Glutamatergic neuron (in vitro differentiated cells): ENCODE data around the gene SPATA9. TPM values are rescaled to one million over a fixed set of nuclear protein-coding genes. Genes with fewer than 3 reads are reported as not detected.

Experiments
- DNase-seq: peaks from one replicate; pipeline ENCODE4 v3.0.0; 2022
- H3K27ac Mint-ChIP-seq: one replicate; pipeline ENCODE4 v1.8.0; 2020; ENCODE audit warnings: mild to moderate bottlenecking, mixed read lengths, inconsistent platforms; ENCODE audit not compliant: unreplicated experiment
- H3K27me3 Mint-ChIP-seq: one replicate; pipeline ENCODE4 v1.8.0; 2020; ENCODE audit warnings: mild to moderate bottlenecking, moderate library complexity, mixed read lengths, inconsistent platforms; ENCODE audit not compliant: unreplicated experiment
- H3K36me3 Mint-ChIP-seq: one replicate; pipeline ENCODE4 v1.8.0; 2020; ENCODE audit warnings: mild to moderate bottlenecking, mixed read lengths, inconsistent platforms; ENCODE audit not compliant: unreplicated experiment
- H3K4me1 Mint-ChIP-seq: one replicate; pipeline ENCODE4 v1.8.0; 2020; ENCODE audit warnings: mild to moderate bottlenecking, low read depth, mixed read lengths, inconsistent platforms; ENCODE audit not compliant: unreplicated experiment
- H3K4me3 Mint-ChIP-seq: one replicate; pipeline ENCODE4 v1.8.0; 2020; ENCODE audit warnings: mild to moderate bottlenecking, mixed read lengths, inconsistent platforms; ENCODE audit not compliant: unreplicated experiment
- H3K9me3 Mint-ChIP-seq: one replicate; pipeline ENCODE4 v1.8.0; 2020; ENCODE audit warnings: mild to moderate bottlenecking, moderate library complexity, mixed read lengths, inconsistent platforms; ENCODE audit not compliant: unreplicated experiment
- total RNA-seq: library from RNA; stranded (reverse); fragmentation: NEBNext Ultra II Directional; extraction: Animal tissue kit (Norgen Biotek cat#: 25700); gene quantifications from one replicate; pipeline ENCODE4 v1.2.1, GENCODE V29; 2021; ENCODE audit not compliant: unreplicated experiment
- TF ChIP-seq, protein P1 (sequence below): fragments of 200-600 bp; sonication (generic); IDR thresholded peaks from one replicate; pipeline ENCODE4 v1.5.0; 2021; ENCODE audit not compliant: partially characterized antibody, unreplicated experiment

The SPATA9 gene
- total RNA-seq, 1 donor from 2014 or later: not detected

DNA sequence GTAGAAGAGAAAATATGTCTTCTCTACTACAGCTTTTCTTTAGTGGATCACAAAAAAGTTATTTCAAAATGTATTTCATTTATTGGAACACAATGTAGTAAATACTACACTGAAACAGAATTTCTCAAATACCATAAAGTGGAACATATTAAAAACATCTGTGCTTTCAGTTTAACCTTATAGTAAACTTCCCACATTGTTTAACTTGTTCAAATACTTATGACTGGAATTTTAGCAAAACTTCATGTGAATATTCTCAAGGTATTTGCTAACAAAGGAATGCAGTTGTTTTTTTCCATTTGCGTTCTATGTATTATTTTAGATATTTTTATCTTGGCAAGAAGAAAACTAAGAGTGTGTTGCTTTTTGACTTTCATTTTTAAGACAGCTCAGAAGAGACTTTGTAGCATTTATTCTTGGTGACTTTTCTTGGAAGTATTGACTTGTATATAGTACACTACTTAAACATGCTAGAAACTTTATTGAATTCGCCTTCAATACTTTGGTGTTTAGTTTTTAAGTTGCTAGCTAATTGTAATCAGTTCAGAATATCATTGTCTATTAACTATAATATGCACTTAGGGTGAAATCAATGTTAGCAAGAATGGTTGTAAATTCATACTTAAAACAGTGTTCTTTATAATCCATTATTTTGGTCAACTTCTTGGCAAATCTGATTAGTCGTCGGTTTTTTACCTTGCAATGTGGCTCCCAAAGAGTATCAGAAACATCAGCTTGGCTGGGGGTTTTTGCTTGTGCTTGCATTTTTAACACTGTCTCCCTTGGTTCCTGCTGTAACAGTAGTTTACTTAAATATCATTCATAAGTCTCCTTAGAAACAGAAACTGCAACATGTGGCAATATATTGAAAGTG is 43.4 kb upstream of the SPATA9 start:
- no peak for DNase-seq
- Mint-ChIP-seq H3K9me3 (peaks cover 5% of the 10 kb centered on the region), H3K4me3 (no peak overlapping the region), H3K4me1 (peaks cover 5% of the 10 kb centered on the region), H3K27me3 (peaks cover 9% of the 10 kb centered on the region), H3K27ac (no peak overlapping the region), H3K36me3 (no peaks in the 10 kb centered on the region)
- TF ChIP-seq, protein P1, sequence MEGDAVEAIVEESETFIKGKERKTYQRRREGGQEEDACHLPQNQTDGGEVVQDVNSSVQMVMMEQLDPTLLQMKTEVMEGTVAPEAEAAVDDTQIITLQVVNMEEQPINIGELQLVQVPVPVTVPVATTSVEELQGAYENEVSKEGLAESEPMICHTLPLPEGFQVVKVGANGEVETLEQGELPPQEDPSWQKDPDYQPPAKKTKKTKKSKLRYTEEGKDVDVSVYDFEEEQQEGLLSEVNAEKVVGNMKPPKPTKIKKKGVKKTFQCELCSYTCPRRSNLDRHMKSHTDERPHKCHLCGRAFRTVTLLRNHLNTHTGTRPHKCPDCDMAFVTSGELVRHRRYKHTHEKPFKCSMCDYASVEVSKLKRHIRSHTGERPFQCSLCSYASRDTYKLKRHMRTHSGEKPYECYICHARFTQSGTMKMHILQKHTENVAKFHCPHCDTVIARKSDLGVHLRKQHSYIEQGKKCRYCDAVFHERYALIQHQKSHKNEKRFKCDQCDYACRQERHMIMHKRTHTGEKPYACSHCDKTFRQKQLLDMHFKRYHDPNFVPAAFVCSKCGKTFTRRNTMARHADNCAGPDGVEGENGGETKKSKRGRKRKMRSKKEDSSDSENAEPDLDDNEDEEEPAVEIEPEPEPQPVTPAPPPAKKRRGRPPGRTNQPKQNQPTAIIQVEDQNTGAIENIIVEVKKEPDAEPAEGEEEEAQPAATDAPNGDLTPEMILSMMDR: no peak

DNA sequence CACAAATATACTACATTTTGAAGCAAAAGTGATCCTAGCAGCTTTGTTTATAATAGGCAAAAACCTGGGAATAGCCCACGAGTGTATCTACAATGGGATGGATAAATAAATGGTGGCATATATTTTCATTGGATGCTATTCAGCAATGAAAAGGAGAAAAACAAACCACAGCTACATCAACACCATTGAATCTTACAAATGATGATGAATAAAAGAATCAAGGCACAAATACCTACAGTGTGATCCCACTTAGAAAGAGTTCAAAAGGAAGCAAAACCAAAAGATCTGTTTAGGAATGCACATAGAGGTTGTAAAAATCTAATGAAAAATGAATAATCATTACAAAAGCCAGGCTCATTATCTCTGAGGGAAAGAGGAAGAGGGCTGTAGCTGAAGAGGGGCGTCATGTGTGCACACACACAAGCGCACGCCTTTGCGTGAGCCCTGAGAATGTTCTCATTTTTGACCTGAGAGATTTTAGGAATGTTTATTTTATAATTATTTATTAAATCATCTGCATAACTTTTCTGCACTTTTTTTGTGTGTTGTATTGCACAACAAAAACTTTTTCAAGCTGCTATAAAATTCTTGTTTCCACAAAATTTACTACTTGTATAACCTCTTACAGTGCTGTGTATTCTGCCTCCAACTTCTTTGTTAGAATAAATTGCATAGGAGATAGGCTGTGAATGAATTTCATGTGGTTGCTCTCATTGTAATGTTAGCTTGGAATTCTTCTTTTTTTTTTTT is 42.5 kb upstream of the SPATA9 start:
- Mint-ChIP-seq H3K4me3 (no peak overlapping the region), H3K4me1 (peaks cover 3% of the 10 kb centered on the region), H3K27ac (no peak overlapping the region), H3K36me3 (no peaks in the 10 kb centered on the region), H3K27me3 (peaks cover 3% of the 10 kb centered on the region), H3K9me3 (peaks cover under 1% of the 10 kb centered on the region)
- TF ChIP-seq, protein P1: no peak
- no peak for DNase-seq

DNA sequence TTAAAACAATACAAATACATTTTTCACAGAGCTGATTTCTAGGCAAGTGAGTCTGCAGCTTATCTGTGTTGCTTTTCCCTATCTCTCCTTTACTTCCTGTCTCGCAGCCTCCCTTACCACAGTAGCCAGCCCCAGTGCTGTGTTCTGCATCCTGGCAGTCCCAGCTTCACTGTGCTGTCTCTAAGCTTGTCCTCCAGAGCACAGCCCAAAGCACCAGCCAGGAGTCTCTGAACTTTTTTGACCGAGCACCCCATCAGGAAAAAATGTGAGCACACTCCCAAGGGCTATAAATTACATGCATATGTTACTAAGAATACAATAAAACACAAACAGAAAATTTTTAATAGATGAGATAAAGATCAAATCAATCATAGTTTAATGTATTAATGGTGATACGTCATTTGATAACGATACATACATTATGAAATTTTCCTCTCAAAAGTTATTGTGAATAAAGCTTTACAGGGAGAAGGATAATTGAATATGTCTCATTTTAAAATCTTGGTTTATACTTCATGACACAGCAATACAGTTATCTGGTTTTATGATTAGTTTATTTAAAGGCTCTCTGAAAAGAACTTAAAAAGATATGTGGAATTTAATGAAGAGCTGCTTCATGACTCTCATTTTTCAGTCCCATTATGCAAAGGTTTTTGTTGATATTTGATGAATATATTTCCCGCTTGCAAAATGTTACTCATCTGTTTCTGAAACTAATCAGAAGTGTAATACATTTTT is 41.0 kb upstream of the SPATA9 start:
- H3K27ac Mint-ChIP-seq: no peak overlapping the region
- no peak for DNase-seq
- TF ChIP-seq, protein P1: no peak
- H3K27me3 Mint-ChIP-seq: no peaks in the 10 kb centered on the region
- no peak overlapping the region for H3K4me3 Mint-ChIP-seq
- H3K36me3 Mint-ChIP-seq: no peaks in the 10 kb centered on the region
- H3K9me3 Mint-ChIP-seq: no peaks in the 10 kb centered on the region
- H3K4me1 Mint-ChIP-seq: no peaks in the 10 kb centered on the region

DNA sequence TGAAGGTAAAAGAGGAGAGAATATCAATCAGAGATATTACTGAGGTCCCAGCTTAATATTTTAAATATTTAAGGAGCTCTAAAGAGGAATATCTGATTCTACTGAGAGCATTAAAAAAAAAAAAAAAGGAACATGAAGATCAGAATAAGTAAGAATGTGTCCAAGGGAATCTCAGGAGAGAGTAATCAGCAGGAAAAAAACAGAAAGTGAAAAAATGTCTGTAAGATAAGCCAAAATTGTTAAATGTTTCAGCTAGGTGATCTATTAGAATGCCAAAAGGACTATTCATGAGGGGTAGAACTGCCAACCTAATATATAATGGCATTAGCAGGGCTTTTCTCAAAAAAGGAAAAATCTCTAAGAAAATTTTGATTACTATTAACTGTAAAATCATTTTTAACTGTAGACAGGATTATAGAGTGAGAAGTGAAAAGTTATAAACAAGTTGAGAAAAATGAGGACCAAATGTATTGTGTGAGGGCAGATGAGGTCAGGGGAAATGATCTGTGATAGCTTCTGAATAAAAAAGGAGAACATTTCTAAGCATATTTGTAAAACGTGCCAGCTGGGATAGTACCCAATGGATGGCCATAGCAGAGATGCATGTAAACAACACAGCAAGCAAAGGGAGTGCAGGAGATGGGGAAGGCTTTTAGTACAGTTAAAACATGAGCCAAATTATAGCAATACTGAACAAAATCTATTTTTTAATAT is 38.9 kb upstream of the SPATA9 start:
- H3K36me3 Mint-ChIP-seq: no peaks in the 10 kb centered on the region
- no peaks in the 10 kb centered on the region for H3K4me1 Mint-ChIP-seq
- no peak overlapping the region for H3K27ac Mint-ChIP-seq
- DNase-seq: no peak
- TF ChIP-seq, protein P1: no peak
- no peaks in the 10 kb centered on the region for H3K9me3 Mint-ChIP-seq
- no peaks in the 10 kb centered on the region for H3K27me3 Mint-ChIP-seq
- H3K4me3 Mint-ChIP-seq: no peak overlapping the region
